Measurements from ENCODE around the gene PREB. TPM values are rescaled to one million over a fixed set of nuclear protein-coding genes. Genes with fewer than 3 reads are reported as not detected.

The PREB gene
- total RNA-seq, 4 donors from 2014 or later = 40.0 to 55.3 (median 47.1) TPM

DNA sequence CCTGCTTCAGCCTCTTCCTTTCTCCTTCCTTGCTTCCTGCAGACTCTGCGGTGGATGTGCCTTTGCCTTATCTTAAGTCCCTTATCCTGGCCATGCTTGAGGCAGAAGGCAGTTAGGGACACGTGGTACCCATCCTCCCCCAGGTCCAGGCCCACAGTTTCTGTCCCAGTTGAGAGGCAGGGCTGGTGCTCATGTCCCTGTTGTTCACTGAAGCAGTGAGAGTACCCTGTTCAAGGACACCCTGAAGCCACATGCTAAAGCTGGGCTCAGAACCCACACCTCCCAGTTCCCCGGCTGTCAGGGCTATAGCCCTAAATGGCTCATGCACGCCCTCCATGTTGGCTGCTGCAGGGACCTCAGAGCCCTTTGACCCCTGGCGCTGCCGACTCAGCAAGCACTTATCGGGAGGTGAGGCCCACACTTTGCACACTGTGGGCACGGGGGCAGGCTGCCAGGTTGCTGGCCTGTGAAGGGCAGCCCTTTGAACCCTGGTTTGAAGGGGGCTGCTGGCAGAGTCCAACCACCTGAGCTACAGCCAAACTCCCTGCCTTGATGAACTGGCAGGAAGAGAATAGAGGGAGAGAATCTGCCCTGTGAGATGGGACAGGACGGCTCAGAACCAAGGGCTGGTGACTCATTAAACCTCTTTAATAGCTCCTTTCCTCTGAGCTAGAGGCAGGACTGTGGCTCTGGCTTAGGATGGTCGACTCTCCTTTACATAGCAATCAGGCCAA lies 41.6 kb downstream of the PREB start:
- Histone ChIP-seq H3K4me3 (no peak overlapping the region), H3K36me3 (no peaks in the 10 kb centered on the region), H3K27me3 (no peaks in the 10 kb centered on the region), H3K4me1 (peaks cover 10% of the 10 kb centered on the region), H3K9me3 (no peaks in the 10 kb centered on the region), H3K27ac (no peak overlapping the region)
- no peak for TF ChIP-seq EP300 (IDR thresholded peaks at IDR 0.05)
- no peak for TF ChIP-seq POLR2A (IDR thresholded peaks at IDR 0.05)
- no peak for TF ChIP-seq POLR2AphosphoS5 (IDR thresholded peaks at IDR 0.05)
- no peak for TF ChIP-seq CTCF (IDR thresholded peaks at IDR 0.05)
- no peak for DNase-seq (ENCODE audit: low spot score in 2 of 2)
- WGBS = 77% methylated on average over 9 of the region's 10 CpGs

DNA sequence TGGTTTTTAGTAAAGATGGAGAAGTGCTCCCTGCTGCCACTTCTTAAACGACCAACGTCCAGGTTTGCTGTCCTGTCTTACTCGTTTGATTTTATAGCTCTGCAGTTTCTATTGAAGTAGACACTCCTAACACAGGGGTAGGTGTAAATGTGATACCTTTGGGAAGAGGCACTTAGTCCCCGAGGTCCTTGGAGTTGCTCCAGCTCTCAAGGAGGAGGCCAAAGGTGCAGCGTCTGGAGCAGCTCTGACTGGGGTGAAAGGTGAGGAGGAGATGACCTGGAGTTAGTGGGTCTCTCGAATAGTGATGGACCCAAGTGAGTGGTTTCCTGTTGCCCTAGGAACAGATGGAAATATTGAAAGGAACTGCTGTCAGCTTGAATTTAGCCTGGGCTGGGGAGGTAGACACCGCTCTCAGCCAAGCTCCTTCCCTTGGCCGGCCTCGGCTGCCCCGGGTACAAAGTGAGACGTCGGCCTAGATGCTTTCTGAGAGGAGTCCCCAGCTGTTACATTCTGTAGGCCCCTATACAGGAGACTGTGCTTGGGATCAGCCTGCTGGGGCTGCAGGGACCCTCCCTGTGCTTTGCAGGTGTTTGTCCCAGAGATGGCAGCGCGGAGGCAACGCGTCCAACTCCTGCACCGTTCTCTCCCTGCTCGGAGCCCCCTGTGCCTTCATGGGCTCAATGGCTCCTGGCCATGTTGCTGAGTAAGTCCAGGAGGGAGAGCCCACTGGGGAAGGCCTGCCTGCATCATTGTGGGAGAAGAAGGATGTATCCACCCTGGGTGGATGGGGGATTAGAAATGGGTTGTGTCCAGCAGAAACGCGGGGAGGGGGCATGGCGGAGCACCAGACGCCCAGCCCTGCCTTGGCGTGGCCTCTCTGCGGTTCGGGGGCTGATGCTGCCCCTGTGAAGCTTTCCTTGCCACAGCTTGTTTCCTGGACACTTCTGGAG lies 42.4 kb downstream of the PREB start:
- H3K27ac ChIP-seq = no peak overlapping the region
- H3K27me3 ChIP-seq = no peaks in the 10 kb centered on the region
- 83% methylated on average over 18 of the region's 25 CpGs for WGBS
- no peak overlapping the region for H3K4me3 ChIP-seq
- peaks cover 15% of the 10 kb centered on the region for H3K4me1 ChIP-seq
- H3K36me3 ChIP-seq = no peaks in the 10 kb centered on the region
- H3K9me3 ChIP-seq = no peaks in the 10 kb centered on the region
- TF ChIP-seq CTCF (IDR thresholded peaks at IDR 0.05) (no peak), POLR2AphosphoS5 (IDR thresholded peaks at IDR 0.05) (no peak), POLR2A (IDR thresholded peaks at IDR 0.05) (no peak), EP300 (IDR thresholded peaks at IDR 0.05) (no peak)
- DNase-seq (ENCODE audit: low spot score in 2 of 2) = no peak

- Histone ChIP-seq H3K27me3 (no peaks in the 10 kb centered on the region), H3K9me3 (no peaks in the 10 kb centered on the region), H3K4me3 (no peak overlapping the region), H3K4me1 (peaks cover 25% of the 10 kb centered on the region), H3K27ac (no peak overlapping the region), H3K36me3 (no peaks in the 10 kb centered on the region)
- no peak for TF ChIP-seq POLR2A (IDR thresholded peaks at IDR 0.05)
- no peak for TF ChIP-seq EP300 (IDR thresholded peaks at IDR 0.05)
- no peak for TF ChIP-seq POLR2AphosphoS5 (IDR thresholded peaks at IDR 0.05)
- no peak for TF ChIP-seq CTCF (IDR thresholded peaks at IDR 0.05)
- DNase-seq (ENCODE audit: low spot score in 2 of 2) = no peak
- 89% methylated on average over 12 of the region's 14 CpGs for WGBS
Measured at GRCh38 chr2:27089111-27089954, 45.1 kb downstream of the PREB start.

- WGBS = 97% methylated on average over 6 of the region's 6 CpGs
- H3K36me3 ChIP-seq = no peaks in the 10 kb centered on the region
- H3K9me3 ChIP-seq = no peaks in the 10 kb centered on the region
- no peak overlapping the region for H3K27ac ChIP-seq
- H3K27me3 ChIP-seq = no peaks in the 10 kb centered on the region
- H3K4me1 ChIP-seq = peaks cover 31% of the 10 kb centered on the region
- no peak for DNase-seq (ENCODE audit: low spot score in 2 of 2)
- H3K4me3 ChIP-seq = no peak overlapping the region
- no peak for TF ChIP-seq POLR2A (IDR thresholded peaks at IDR 0.05)
- no peak for TF ChIP-seq POLR2AphosphoS5 (IDR thresholded peaks at IDR 0.05)
- no peak for TF ChIP-seq CTCF (IDR thresholded peaks at IDR 0.05)
- no peak for TF ChIP-seq EP300 (IDR thresholded peaks at IDR 0.05)
Measured at GRCh38 chr2:27088634-27089033, 45.8 kb downstream of the PREB start.
